ENCODE results near the gene NPW.

- TF ChIP-seq NANOG (IDR thresholded peaks at IDR 0.05; ENCODE audit: insufficient read depth, low read depth, low read length, poor library complexity, severe bottlenecking): no peak
- TF ChIP-seq CEBPB (IDR thresholded peaks at IDR 0.05; ENCODE audit: low read depth, low read length): no peak
- no peak for TF ChIP-seq CTCF (IDR thresholded peaks at IDR 0.05; ENCODE audit: control extremely low read depth in 1 of 3, insufficient read depth in 1 of 3, low read depth in 1 of 3, low read length in 3 of 3)
Measured at GRCh38 chr16:1993731-1994131, 25.9 kb upstream of the NPW start.
